Epithelial cell of esophagus (primary cell): ENCODE results near the gene ARPC2.
"Not testable (repeated sequence)": the region's sequence is repeated elsewhere in the genome, so short reads cannot be mapped to it uniquely, and the experiment has no call there.

Source experiments
- DNase-seq: peaks from one replicate; pipeline ENCODE4 v3.0.0; 2010; ENCODE audit warnings: low read depth
- H3K4me3 ChIP-seq: 2 replicates; pipeline ENCODE4 v1.5.1; 2011; ENCODE audit warnings: mild to moderate bottlenecking, low read length, control low read depth
- CTCF ChIP-seq: IDR thresholded peaks from 2 replicates; pipeline ENCODE4 v1.5.1; 2011; ENCODE audit warnings: low read depth, mild to moderate bottlenecking, low read length, control low read depth, inconsistent platforms; ENCODE audit not compliant: insufficient read depth; ENCODE audit errors: missing control alignments

ARPC2 gene

GRCh38 chr2:218270721-218271486 is 53.9 kb downstream of the ARPC2 start:
- DNase-seq = no peak
- no peak for TF ChIP-seq CTCF
- H3K4me3 ChIP-seq = peak overlapping the region; percentile 98

GRCh38 chr2:218271487-218271797 is 54.5 kb downstream of the ARPC2 start:
- DNase-seq = peak; percentile 56
- TF ChIP-seq CTCF = no peak
- peak overlapping the region; percentile 98 for H3K4me3 ChIP-seq

GRCh38 chr2:218271865-218272530 is 55.0 kb downstream of the ARPC2 start:
- no peak for DNase-seq
- H3K4me3 ChIP-seq = peak overlapping the region; percentile 98
- no peak for TF ChIP-seq CTCF

GRCh38 chr2:218272531-218273212 is 55.7 kb downstream of the ARPC2 start:
- H3K4me3 ChIP-seq = peak overlapping the region; percentile 9
- peak; percentile 95 for TF ChIP-seq CTCF
- DNase-seq = peak; percentile 98

- DNase-seq, H3K4me3 ChIP-seq: not testable (repeated sequence)
Measured at GRCh38 chr2:218273214-218273907, 56.4 kb downstream of the ARPC2 start.

- no peak for DNase-seq
- no peak for TF ChIP-seq CTCF
- no peak overlapping the region for H3K4me3 ChIP-seq
Measured at GRCh38 chr2:218273908-218274249, 56.9 kb downstream of the ARPC2 start.

GRCh38 chr2:218274586-218274985 is 57.6 kb downstream of the ARPC2 start:
- TF ChIP-seq CTCF = no peak
- no peak overlapping the region for H3K4me3 ChIP-seq
- DNase-seq = no peak
